IPS-NIHi11 (cell line): Measurements from ENCODE around the gene TRMT61A.
"Not testable (repeated sequence)": the region's sequence is repeated elsewhere in the genome, so short reads cannot be mapped to it uniquely, and the experiment has no call there.

Source experiments
- DNase-seq: peaks from one replicate; pipeline ENCODE4 v3.0.0; 2012; ENCODE audit warnings: mixed read lengths, low spot score

Gene TRMT61A

DNA sequence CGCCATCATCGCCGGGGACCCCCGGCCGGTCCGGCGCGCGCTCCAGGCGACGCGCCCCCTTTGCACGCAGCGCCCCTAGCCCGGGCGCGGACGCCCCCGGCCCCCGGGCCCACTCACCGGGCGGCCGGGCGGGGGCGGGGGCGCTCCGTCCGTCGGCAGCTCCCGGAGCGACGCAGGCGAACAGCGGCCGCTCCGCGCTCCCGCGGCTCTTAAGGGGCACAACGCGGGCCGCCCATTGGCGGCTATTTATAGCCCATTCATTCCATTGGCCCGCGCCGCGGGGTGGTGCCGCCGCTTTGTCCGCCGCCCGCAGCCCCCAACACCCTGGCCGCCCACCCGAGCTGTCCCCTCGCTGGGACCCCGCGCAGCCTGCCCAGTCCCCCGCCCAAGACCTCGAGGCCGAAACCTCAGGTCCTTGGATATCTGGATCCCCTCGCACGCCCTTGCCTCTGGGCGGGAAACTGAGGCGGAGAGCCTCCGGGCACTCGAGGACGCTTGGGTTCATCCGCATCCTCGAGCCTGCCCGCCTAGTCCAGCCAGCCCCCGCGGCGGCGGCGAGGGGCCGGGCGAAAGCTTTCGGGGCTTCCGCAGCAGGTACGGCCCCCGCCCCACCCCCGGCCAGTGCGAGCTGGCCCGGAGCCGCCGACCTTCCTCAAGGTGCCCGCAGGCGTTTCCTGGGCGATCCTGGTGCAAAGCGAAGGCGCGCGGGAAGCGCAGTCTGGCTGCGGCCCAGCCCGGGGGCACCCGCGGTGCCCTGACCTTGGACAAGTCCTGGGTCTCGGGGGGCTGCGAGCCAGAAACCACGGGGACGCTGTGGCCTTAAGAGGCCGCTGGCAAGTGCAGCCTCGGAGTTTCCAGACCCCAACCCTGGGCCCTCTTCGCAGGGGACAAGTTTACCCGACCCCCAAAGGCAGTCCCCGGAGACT, 6.1 kb upstream of the TRMT61A start, which contains the start of gene CKB:
Gene CKB (minus strand): TSS at position 182 of the 926 bp plus-strand sequence. CDS start 337 bp downstream, outside the sequence.
- peak; percentile 85 for DNase-seq

GRCh38 chr14:103523575-103523954, 5.4 kb upstream of the TRMT61A start:
- no peak for DNase-seq

GRCh38 chr14:103524002-103524935, 4.7 kb upstream of the TRMT61A start:
- DNase-seq, result no peak

- DNase-seq, result not testable (repeated sequence)
Measured at GRCh38 chr14:103525430-103526246, 3.4 kb upstream of the TRMT61A start.

DNA sequence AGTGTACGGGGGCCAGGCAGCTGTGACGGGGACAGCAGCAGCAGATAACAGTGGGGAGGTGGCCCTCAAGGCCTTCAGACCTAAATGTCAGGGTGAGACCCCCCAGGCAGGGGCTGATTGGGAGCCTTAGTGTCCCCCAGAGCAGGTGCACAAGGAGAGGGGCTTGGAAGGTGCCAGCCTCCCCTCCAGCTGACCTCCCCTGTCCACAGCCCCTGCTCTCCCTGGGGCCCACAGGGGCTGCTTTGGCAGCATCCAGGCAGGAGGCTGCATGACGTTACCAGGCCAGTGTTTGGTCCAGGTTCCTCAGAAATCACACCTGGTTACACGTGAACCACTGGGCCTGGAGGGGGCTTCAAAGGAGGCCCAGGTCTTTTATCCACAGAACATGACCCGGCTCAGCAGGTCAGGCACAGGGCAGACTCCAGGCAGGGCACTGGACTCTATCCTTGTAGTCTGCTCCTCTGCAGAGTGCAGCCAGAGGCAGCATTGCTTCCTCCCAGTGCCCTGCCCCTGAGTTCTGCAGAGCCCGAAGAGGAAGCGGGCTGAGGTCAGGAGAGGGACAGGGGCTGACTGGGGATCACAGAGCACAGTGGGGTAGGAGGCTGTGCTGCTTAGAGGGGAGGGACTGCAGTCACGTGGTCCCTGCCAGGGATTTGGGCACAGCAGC, 2.6 kb upstream of the TRMT61A start:
- DNase-seq, result no peak

- no peak for DNase-seq
Measured at GRCh38 chr14:103526914-103527248, 2.1 kb upstream of the TRMT61A start.

DNA sequence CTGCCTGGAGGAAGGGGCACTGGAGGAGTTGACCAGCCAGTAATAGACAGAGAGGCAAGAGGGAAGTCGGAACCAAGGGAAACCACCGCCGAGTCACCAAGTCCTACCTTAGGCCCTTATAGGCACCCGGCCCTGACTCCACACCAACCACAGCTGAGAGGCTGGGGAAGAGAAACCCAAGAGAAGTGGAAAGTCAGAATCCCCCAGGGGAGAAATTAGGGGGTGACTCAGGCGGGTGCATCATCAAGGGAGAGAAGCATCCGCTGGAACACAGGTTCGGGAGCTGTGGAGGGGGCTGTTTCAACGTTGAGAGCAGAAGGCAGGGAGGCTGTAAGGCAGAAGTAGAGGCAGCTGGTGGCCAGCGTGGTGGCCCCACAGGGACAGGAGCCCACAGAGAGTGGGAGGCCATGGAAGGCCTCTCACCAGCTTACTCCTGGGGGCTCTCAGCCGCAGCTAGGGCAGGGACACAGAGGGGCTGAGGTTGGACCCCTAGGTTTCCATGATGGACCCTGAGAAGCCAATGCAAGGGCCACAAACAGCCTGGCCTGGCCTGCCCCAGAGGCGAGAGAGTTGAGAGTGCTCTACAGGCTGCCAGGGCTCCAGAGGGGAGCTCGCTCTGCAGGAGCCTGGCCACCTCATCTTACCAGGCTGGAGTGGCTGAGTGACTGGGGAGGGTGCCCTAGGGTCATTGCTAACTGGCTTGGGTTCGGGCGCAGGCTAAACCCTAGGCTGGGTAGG, 1.4 kb upstream of the TRMT61A start:
- DNase-seq, result no peak

DNA sequence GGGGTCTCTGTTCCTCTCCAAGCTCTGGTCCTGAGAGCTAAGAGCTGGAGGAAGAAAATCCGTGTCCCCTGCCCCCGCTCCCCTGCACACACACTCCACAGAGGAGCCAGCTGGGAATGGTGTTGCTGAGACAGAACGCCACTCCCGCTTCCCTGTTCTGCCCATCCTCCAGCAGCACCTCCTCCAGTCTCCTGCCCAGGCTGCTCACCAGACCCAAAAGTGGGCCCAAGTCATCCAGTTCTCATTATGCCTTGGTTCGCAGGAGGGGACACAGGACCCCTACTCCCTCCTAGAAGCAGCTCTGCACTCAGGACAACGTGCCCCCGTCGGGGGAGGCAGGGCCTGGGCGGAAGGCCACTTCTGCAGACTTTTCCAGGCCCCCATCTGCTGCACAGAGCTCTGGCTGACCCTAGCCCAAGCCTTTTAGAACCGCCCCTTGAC, 830 bp upstream of the TRMT61A start:
- DNase-seq, result no peak

- DNase-seq, result no peak
Measured at GRCh38 chr14:103529383-103530365, 678 bp downstream of the TRMT61A start.

DNA sequence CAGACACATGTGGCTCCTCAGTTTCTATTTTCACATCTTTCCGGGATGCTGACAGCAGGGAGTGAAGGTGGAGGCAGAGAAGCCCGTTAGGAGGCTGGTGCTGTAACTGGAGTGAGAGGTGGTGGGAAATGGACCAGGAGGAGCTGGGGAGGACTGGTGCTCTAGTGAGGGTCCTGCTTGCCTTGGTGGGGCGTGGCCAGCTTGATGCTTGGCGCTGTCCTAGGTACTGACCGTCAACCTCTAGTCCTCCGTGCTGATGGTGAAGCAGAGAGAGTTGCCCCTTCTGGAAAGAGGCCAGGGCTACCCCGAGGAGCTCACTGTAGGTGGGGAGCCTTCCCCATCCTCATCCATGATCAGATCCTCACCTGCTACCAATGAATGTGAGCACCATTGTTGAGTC, 1.4 kb downstream of the TRMT61A start:
- DNase-seq, result peak; percentile 89

- no peak for DNase-seq
Measured at GRCh38 chr14:103530831-103531230, 1.8 kb downstream of the TRMT61A start.

GRCh38 chr14:103531421-103532215, 2.6 kb downstream of the TRMT61A start:
- DNase-seq, result no peak

- no peak for DNase-seq
Measured at GRCh38 chr14:103532216-103533136, 3.5 kb downstream of the TRMT61A start.

DNA sequence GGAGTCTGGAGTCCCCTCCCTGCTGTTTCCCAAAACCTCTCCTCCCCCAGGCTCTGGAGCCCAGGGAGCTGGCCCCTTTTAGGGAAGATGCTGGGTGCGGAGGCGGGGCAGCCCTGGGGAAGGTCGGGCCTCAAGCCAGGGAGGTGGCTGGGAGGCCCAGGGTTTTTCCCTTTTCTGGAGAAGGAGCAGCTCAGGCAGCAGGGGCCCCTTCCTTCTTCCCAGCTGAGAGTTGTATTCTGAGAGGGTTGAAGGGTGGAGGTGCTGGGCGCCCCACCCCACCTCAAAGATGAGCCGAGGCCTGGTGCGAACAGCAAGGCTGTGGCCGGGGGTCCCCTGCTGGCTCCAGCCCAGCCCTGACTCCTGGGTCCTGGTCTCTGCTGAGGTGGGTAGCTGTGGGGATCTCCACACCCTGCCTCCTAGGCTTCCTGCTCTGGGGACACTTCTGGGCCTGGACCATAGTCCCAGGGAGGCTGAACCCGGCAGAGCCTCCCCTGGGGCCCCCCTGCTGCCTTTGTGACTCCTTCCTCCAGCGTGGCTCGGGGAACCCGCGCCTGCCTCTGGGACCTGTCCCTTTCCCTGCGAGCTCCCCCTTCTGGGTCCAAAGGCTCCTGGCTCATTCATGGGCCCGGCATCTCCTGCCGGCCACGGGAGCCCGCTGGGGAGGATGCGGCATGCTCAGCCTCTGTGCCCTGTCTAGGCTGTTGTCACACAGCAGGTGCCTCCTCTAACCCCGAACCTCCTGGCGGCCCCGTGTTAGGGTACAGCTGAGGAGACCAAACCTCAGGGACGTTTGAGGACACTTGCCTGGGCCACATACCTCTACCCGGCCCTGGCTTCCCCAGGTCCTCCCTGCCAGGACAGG, 4.4 kb downstream of the TRMT61A start:
- DNase-seq, result no peak

DNA sequence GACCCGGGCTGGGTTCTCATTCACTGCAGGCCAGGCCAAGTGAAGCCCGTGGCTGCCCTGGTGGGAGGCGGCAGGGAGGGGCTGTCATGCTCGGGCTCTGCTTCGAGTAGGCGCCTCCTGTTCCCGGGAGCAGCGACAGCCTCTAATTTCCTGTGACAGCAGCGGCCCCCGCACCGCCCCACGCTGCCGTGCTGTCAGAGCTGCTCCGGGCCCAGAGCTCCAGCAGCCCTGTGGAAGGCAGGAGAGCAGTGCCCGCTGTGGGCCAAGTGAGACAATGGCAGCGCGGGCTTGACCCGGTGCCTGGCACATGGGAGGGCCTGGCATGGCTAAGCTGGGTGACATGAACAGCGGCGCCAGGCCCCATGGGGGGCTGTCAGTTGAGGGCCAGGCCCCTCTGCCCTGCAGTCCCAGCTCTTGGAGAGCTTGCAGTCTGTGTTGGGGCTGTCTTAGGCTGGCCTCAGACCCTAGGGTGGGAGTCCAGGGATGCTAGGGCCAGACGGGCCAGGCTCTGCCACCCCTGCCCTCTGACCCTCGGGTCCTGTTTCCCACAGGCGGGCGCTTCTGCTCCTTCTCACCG, 5.1 kb downstream of the TRMT61A start:
- no peak for DNase-seq

DNA sequence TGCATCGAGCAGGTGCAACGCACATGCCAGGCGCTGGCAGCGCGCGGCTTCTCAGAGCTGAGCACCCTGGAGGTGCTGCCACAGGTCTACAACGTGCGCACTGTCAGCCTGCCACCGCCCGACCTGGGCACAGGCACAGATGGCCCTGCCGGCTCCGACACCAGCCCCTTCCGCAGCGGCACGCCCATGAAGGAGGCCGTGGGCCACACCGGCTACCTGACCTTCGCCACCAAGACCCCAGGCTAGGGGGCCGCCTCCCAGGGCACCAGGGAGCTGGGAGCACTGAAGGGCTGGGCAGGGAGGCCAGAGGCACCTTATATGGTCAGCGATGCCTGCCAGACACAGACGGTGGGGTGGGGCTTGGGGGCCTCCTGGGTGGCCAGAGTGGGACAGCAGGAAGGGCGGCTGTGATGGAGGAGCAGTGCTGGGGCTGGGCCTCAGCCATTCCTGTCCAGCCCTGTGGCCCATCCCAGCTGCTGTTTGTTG, 5.6 kb downstream of the TRMT61A start:
- DNase-seq, result no peak
